Neural progenitor cell (in vitro differentiated cells): ENCODE results near the gene KCNJ10.

Experiments used
- EZH2 ChIP-seq: fragments of 200-600 bp; sonication (generic); IDR thresholded peaks from 2 replicates; pipeline ENCODE4 v1.6.1; 2017; ENCODE audit warnings: antibody characterized with exemption, mild to moderate bottlenecking, moderate library complexity
- EZH2phosphoT487 ChIP-seq: fragments of 200-600 bp; sonication (generic); IDR thresholded peaks from 2 replicates; pipeline ENCODE4 v1.6.1; 2017; ENCODE audit warnings: antibody characterized with exemption
- TF ChIP-seq, protein P1 (sequence below): fragments of 200-600 bp; sonication (generic); IDR thresholded peaks from 2 replicates; pipeline ENCODE4 v1.5.1; 2017; ENCODE audit warnings: antibody characterized with exemption, mild to moderate bottlenecking

DNA sequence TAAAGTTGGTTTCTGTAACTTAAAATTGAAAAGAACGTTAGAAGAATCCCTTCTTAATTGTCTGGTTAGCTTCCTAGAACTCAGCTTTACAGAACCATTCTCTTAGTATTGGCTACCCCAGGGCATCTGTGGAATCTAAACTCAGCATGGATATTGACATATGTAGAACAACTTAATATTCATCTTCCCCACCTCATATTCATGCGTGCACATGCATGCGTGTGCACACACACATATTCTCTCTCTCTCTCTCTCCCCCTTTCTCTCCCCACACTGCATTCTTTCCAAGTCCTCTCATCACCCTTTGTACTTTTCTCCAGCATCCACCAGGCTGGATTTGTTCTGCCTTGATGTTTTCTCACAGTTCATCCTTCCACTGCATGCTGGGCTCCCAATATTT is 51.6 kb downstream of the KCNJ10 start:
- TF ChIP-seq, protein P1, sequence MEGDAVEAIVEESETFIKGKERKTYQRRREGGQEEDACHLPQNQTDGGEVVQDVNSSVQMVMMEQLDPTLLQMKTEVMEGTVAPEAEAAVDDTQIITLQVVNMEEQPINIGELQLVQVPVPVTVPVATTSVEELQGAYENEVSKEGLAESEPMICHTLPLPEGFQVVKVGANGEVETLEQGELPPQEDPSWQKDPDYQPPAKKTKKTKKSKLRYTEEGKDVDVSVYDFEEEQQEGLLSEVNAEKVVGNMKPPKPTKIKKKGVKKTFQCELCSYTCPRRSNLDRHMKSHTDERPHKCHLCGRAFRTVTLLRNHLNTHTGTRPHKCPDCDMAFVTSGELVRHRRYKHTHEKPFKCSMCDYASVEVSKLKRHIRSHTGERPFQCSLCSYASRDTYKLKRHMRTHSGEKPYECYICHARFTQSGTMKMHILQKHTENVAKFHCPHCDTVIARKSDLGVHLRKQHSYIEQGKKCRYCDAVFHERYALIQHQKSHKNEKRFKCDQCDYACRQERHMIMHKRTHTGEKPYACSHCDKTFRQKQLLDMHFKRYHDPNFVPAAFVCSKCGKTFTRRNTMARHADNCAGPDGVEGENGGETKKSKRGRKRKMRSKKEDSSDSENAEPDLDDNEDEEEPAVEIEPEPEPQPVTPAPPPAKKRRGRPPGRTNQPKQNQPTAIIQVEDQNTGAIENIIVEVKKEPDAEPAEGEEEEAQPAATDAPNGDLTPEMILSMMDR: no peak
- TF ChIP-seq EZH2phosphoT487 (no peak), EZH2 (no peak)
